Sigmoid colon (tissue), 7 donors: ENCODE measurements around the gene UTP3. TPM values are rescaled to one million over a fixed set of nuclear protein-coding genes. Genes with fewer than 3 reads are reported as not detected.
A peak's percentile ranks its signal among the peaks of the same experiment; 100 is the strongest.
"Not testable (repeated sequence)": the region's sequence is repeated elsewhere in the genome, so short reads cannot be mapped to it uniquely, and the experiment has no call there.

Experiments used
- DNase-seq: peaks from one replicate; pipeline ENCODE4 v3.0.0-alpha.2; 2019
- H3K27ac ChIP-seq, 4 donors: fragments of 200-600 bp; sonication (generic); one replicate each; pipeline ENCODE4 v1.5.1; 2016 to 2019; ENCODE audit warnings: mild to moderate bottlenecking in 1 of 4
- H3K27me3 ChIP-seq, 3 donors: fragments of 200-600 bp; sonication (generic); one replicate each; pipeline ENCODE4 v1.5.1; 2019; ENCODE audit warnings: mild to moderate bottlenecking in 1 of 3
- H3K36me3 ChIP-seq, 4 donors: fragments of 200-600 bp; sonication (generic); one replicate each; pipeline ENCODE4 v1.5.1; 2016 to 2019
- H3K4me1 ChIP-seq, 4 donors: fragments of 200-600 bp; sonication (generic); one replicate each; pipeline ENCODE4 v1.5.1; 2017 to 2019
- H3K4me3 ChIP-seq, 4 donors: fragments of 200-600 bp; sonication (generic); one replicate each; pipeline ENCODE4 v1.5.1; 2017 to 2019; ENCODE audit warnings: mild to moderate bottlenecking in 2 of 4, moderate library complexity in 1 of 4
- H3K9me3 ChIP-seq, 4 donors: fragments of 200-600 bp in 3 of 4; sonication (generic) in 3 of 4; one replicate each; pipeline versions ENCODE4 v1.5.1 to v1.6.1; 2013 to 2019
- CTCF ChIP-seq, 4 experiments: fragments of 450-650 bp in 3 of 4; fragments of 200-600 bp in 1 of 4; IDR thresholded peaks; one replicate each; pipeline ENCODE4 v1.5.1; 2016 to 2019; ENCODE audit warnings: antibody characterized with exemption in 4 of 4, mild to moderate bottlenecking in 3 of 4, moderate library complexity in 2 of 4
- EP300 ChIP-seq, 4 donors: sonication (generic); formaldehyde crosslinking; IDR thresholded peaks; one replicate each; pipeline ENCODE4 v1.6.1; 2017; ENCODE audit warnings: antibody characterized with exemption in 4 of 4
- POLR2A ChIP-seq, 2 donors: fragments of 450-650 bp; IDR thresholded peaks; one replicate each; pipeline ENCODE4 v1.6.1; 2016; ENCODE audit warnings: antibody characterized with exemption in 2 of 2, mild to moderate bottlenecking in 2 of 2, moderate library complexity in 2 of 2
- POLR2AphosphoS5 ChIP-seq, 4 donors: sonication (generic); formaldehyde crosslinking; IDR thresholded peaks; one replicate each; pipeline ENCODE4 v1.6.1; 2017; ENCODE audit warnings: antibody characterized with exemption in 4 of 4
- WGBS, 2 donors: extraction: QIAGEN DNeasy Blood & Tissue Kit; methylation state at CpG; one replicate each; pipeline ENCODE4 v1.1.7; 2013; 5-methylcytosine and 5-hydroxymethylcytosine counted together
- intact Hi-C: fragments of 100-400 bp; cut with DNase I; formaldehyde crosslinking; loops from one replicate; pipeline ENCODE4 v1.15.1; 2023
- polyA plus RNA-seq, 3 donors: library from polyadenylated mRNA; stranded (reverse); fragments of 200-250 nt; gene quantifications; one replicate each; pipeline ENCODE4 v1.2.3, GENCODE V29; 2013
- total RNA-seq, 4 donors: library from RNA; depleted of rRNA; stranded (reverse); fragments of >200 nt; gene quantifications; one replicate each; pipeline ENCODE4 v1.1.0, GENCODE V29; 2016
- donor health status: healthy with polysubstance abuse.
- donor health status: Bipolar disorder and iron deficiency.
- donor health status: healthy.

The UTP3 gene
- total and polyA plus RNA-seq, 7 donors, result 13.4 to 31.8 (median 15.3) TPM

DNA sequence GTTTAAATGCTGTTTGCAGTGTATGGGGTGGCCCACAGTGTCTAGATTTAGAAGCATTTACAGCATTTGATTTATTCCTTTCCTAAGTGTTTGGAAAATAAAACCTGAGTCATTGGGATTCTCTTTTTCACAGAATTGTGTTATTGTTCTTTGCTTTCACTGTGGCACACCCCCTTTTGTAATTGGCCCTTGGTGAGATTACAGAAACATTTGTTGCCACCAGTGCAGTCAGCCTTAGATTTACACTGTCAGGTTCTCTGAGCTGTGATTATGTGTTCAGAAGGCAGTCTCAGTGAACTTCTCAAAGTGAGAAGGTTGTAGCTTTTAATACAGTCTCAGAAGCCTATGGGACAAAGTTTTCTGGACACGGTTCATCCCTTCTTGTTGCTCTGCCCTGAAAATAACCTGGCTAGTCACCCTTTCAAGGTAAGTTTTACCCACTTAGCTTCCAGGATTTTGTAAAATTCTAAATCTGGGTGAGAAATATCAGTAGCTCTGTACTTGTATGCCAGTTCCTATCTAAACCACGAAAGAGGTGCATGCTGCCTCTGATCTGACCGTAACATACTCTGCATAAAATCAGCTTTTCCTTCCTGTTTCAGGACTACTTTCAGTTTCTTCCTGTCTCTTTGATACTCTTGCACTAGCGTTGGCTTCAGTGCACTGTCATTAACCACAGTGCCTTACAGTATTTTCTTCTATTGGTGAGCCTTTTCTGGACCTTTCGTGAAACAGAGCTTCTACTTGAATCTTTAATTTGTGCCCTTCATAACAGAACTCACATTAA lies 46.0 kb downstream of the UTP3 start:
- TF ChIP-seq POLR2A (IDR thresholded peaks at IDR 0.05), result no peak
- no peak for TF ChIP-seq POLR2AphosphoS5 (IDR thresholded peaks at IDR 0.05)
- no peak for TF ChIP-seq EP300 (IDR thresholded peaks at IDR 0.05)
- TF ChIP-seq CTCF (IDR thresholded peaks at IDR 0.05), result no peak
- 0 to 1% methylated on average over 5 of the region's 5 CpGs for WGBS, 2 donors
- no peak for DNase-seq
- Histone ChIP-seq H3K4me1 (peaks cover 0 to 22% (median 19%) of the 10 kb centered on the region in 4 donors), H3K27me3 (no peaks in the 10 kb centered on the region), H3K9me3 (no peaks in the 10 kb centered on the region), H3K36me3 (peaks cover 0 to 3% (median 0%) of the 10 kb centered on the region in 4 donors), H3K4me3 (peak overlapping the region; percentile 4 to 42 (median 32)), H3K27ac (peak overlapping the region; percentile 61 to 75 (median 64))
- intact Hi-C loops, result no loop called here

DNA sequence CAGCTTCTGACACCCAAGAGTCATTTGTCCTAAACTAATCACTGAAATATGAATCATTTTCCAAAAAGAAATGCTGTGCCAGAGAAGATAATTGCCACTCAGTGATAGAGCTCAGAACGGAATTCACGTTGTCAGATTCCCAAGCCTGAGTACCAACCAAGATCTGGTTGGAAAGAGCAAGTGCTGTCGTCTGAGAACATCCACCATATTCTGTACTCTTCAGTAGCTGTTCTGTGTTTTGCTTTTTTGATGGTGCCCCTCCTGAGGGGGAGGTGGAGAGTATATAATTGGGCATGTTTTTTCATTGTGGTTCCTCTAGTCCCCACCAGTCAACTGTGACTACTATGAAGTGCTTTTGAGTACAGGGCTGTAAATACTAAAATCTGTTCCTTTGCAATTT lies 46.6 kb downstream of the UTP3 start:
- H3K4me3 ChIP-seq, result peak overlapping the region; percentile 4 to 42 (median 32)
- no peak for DNase-seq
- H3K4me1 ChIP-seq, result peaks cover 0 to 22% (median 19%) of the 10 kb centered on the region in 4 donors
- 6 to 10% methylated on average over 3 of the region's 3 CpGs for WGBS, 2 donors
- H3K36me3 ChIP-seq, result no peaks in the 10 kb centered on the region
- intact Hi-C loops, result no loop called here
- H3K27me3 ChIP-seq, result no peaks in the 10 kb centered on the region
- no peaks in the 10 kb centered on the region for H3K9me3 ChIP-seq
- peak overlapping the region; percentile 61 to 75 (median 64) for H3K27ac ChIP-seq
- TF ChIP-seq EP300 (IDR thresholded peaks at IDR 0.05), result no peak
- TF ChIP-seq POLR2A (IDR thresholded peaks at IDR 0.05), result no peak
- no peak for TF ChIP-seq POLR2AphosphoS5 (IDR thresholded peaks at IDR 0.05)
- no peak for TF ChIP-seq CTCF (IDR thresholded peaks at IDR 0.05)

- intact Hi-C loops, H3K4me3 ChIP-seq, H3K9me3 ChIP-seq, H3K27me3 ChIP-seq, H3K36me3 ChIP-seq: not testable (repeated sequence)
- Histone ChIP-seq H3K27ac (peak overlapping the region in 1 of 4 donors; percentile 61), H3K4me1 (peaks cover 0 to 22% (median 19%) of the 10 kb centered on the region in 4 donors)
- peak; percentile 63 for DNase-seq
- 17 to 44% methylated on average over 2 of the region's 2 CpGs for WGBS, 2 donors
Measured at GRCh38 chr4:70735915-70736314, 47.6 kb downstream of the UTP3 start.

DNA sequence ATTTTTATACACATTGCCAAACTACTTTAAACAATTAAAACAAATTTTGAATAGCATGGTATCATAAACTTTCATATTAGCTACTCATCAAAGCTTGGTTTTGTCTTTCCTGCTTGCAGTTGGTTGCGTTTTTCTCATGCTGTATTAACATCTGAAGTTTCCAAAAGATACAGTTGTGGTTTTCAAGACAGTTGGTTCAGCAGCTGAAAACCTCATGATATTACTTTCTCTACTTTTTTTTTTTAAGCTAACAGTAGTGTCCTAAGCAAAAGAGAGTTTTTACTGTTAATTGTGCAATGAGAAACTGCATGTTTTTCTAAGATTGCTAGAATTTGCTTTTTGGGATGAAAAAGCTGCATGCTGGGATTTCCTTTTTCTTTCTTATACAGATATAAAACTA lies 48.7 kb downstream of the UTP3 start:
- intact Hi-C loops, result no loop called here
- H3K4me1 ChIP-seq, result peaks cover 0 to 22% (median 19%) of the 10 kb centered on the region in 4 donors
- TF ChIP-seq POLR2A (IDR thresholded peaks at IDR 0.05) (no peak), CTCF (IDR thresholded peaks at IDR 0.05) (no peak), POLR2AphosphoS5 (IDR thresholded peaks at IDR 0.05) (no peak), EP300 (IDR thresholded peaks at IDR 0.05) (no peak)
- H3K27me3 ChIP-seq, result no peaks in the 10 kb centered on the region
- H3K9me3 ChIP-seq, result no peaks in the 10 kb centered on the region
- H3K27ac ChIP-seq, result no peak overlapping the region
- H3K36me3 ChIP-seq, result no peaks in the 10 kb centered on the region
- no peak overlapping the region for H3K4me3 ChIP-seq
- 34 to 79% methylated on average over 1 of the region's 1 CpG for WGBS, 2 donors
- no peak for DNase-seq

DNA sequence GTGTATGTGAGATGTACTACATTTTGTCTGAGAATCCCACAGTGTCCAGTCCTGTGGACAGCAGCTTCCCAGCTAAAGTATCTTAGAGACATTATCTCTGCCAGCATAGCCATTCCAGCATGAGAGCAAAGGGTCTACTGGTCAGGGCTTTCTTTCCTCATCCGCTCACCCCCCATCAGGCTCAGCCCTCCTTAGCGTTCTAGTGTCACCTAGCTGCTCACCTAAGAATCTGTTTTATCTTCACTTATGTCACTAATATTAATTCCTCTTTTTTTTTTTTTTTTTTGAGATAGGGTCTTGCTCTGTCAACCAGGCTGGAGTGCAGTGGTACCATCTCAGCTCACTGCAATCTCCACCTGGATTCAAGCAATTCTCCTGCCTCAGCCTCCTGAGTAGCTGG lies 49.1 kb downstream of the UTP3 start:
- TF ChIP-seq POLR2A (IDR thresholded peaks at IDR 0.05) (no peak), POLR2AphosphoS5 (IDR thresholded peaks at IDR 0.05) (no peak), CTCF (IDR thresholded peaks at IDR 0.05) (no peak), EP300 (IDR thresholded peaks at IDR 0.05) (no peak)
- H3K27ac ChIP-seq, result no peak overlapping the region
- intact Hi-C loops, result no loop called here
- H3K9me3 ChIP-seq, result no peaks in the 10 kb centered on the region
- no peaks in the 10 kb centered on the region for H3K36me3 ChIP-seq
- no peak for DNase-seq
- WGBS, 2 donors, result 71 to 88% methylated on average over 2 of the region's 2 CpGs
- no peaks in the 10 kb centered on the region for H3K27me3 ChIP-seq
- H3K4me1 ChIP-seq, result peaks cover 0 to 22% (median 19%) of the 10 kb centered on the region in 4 donors
- no peak overlapping the region for H3K4me3 ChIP-seq
